ENCODE results near the gene KANSL1L. TPM values are rescaled to one million over a fixed set of nuclear protein-coding genes. Genes with fewer than 3 reads are reported as not detected.
"Not testable (repeated sequence)": the region's sequence is repeated elsewhere in the genome, so short reads cannot be mapped to it uniquely, and the experiment has no call there.

The KANSL1L gene
- total and polyA plus RNA-seq, 8 donors: 6.2 to 32.3 (median 15.7) TPM

DNA sequence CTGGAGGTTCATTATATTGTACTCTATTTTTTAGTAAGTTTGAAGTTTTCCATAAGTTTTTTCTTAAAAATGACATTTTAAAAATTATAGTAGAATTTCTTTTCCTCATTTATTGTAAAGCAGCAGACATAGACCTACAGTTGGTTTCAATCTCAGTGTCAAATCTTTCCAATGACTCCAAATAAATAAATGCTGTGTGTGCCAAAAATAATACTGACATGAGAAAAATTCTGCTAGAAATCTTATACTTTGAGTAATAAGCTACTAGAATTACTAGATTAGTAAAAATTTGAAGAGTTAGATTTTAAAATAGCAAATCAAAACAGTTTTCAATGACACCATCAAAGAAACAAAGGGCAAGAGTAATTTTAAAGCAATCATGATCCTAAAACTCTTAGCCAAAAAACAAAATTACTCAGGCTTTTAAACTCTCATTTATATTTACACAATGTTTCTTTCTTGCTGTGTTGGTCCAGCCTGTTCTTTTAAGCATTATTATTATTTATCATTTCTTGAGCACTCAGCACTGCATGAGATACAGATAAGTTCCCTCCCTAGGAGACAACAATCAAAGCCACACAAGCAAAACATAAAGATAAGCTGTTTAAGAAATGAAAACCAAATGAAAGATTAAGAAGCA, 8.3 kb upstream of the KANSL1L start:
- H3K27me3 ChIP-seq: no peaks in the 10 kb centered on the region
- no peaks in the 10 kb centered on the region for H3K36me3 ChIP-seq
- no peak for FAIRE-seq
- H3K27ac ChIP-seq: peak overlapping the region in 1 of 4 donors; percentile 52
- peaks cover 0 to 17% (median 16%) of the 10 kb centered on the region in 3 donors for H3K4me1 ChIP-seq
- TF ChIP-seq, protein P1, sequence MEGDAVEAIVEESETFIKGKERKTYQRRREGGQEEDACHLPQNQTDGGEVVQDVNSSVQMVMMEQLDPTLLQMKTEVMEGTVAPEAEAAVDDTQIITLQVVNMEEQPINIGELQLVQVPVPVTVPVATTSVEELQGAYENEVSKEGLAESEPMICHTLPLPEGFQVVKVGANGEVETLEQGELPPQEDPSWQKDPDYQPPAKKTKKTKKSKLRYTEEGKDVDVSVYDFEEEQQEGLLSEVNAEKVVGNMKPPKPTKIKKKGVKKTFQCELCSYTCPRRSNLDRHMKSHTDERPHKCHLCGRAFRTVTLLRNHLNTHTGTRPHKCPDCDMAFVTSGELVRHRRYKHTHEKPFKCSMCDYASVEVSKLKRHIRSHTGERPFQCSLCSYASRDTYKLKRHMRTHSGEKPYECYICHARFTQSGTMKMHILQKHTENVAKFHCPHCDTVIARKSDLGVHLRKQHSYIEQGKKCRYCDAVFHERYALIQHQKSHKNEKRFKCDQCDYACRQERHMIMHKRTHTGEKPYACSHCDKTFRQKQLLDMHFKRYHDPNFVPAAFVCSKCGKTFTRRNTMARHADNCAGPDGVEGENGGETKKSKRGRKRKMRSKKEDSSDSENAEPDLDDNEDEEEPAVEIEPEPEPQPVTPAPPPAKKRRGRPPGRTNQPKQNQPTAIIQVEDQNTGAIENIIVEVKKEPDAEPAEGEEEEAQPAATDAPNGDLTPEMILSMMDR (IDR thresholded peaks at IDR 0.05): no peak
- H3K4me3 ChIP-seq: no peak overlapping the region
- DNase-seq: no peak
- intact Hi-C loops (cut with DNase I): no loop called here
- no peaks in the 10 kb centered on the region for H3K9me3 ChIP-seq
- ATAC-seq: peak in 1 of 4 donors; percentile 19

DNA sequence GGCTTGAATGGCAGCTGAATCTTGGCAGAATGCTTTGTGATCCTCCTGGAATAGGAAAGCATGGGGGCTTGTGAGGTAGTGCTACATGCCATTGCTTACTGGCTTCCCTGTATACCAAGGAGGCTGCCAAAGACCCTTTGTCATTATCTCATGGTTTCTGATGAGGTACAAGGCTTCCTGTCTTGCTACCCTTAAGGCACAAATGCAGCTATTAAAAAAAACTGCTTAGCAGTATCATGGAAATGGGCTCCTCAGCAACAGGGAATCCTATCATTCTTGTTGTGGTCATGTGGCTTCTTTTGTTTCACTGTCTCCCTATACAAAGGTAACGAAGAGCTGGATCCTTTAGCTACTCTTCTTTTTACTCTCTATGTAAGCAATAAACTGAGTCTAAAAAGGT, 6.6 kb upstream of the KANSL1L start:
- Histone ChIP-seq H3K27me3 (no peaks in the 10 kb centered on the region), H3K4me3 (no peak overlapping the region), H3K36me3 (no peaks in the 10 kb centered on the region), H3K9me3 (no peaks in the 10 kb centered on the region), H3K4me1 (peaks cover 0 to 29% (median 26%) of the 10 kb centered on the region in 3 donors), H3K27ac (no peak overlapping the region)
- FAIRE-seq: no peak
- intact Hi-C loops (cut with DNase I): no loop called here
- ATAC-seq: no peak
- TF ChIP-seq, protein P1 (IDR thresholded peaks at IDR 0.05): no peak
- 95 to 97% methylated on average over 1 of the region's 1 CpG for WGBS, 2 donors
- DNase-seq: no peak

DNA sequence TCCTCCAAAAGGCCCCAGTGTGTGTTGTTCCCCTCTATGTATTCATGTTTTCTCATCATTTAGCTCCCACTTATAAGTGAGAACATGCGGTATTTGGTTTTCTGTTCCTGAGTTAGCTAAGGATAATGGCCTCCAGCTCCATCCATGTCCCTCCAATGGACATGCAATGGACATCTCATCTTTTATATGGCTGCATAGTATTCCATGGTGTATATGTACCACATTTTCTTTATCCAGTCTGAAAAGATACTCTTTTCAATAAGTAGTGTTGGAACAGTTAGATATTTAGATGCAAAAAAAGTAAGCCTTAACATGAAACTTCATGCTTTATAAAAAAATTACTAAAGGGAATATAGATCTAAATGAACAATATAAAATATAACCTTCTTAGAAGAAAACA, 5.9 kb upstream of the KANSL1L start:
- FAIRE-seq; H3K36me3 ChIP-seq; H3K9me3 ChIP-seq; ATAC-seq; DNase-seq; H3K27me3 ChIP-seq; intact Hi-C loops (cut with DNase I); H3K4me3 ChIP-seq; H3K27ac ChIP-seq: not testable (repeated sequence)
- WGBS, 2 donors: 98 to 100% methylated on average over 1 of the region's 1 CpG
- peaks cover 0 to 33% (median 32%) of the 10 kb centered on the region in 3 donors for H3K4me1 ChIP-seq

DNA sequence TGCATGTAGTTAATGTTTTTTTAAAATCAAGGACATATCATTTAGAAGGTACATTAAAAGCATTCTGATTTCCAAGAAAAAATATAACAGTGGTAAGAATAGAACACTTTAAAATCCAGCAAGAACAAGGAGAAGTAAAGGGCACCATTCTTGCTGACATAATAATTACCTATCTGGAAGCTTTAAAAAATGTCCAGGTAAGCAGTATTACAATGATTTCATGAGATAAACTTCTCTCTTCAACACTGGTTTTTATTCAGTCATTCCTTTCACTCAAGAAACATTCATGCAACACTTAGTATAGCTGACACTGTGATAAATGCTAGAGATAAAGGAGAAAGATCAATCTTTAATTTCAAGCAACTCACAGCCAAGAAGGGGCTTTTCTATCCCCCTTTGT, 2.9 kb upstream of the KANSL1L start:
- Histone ChIP-seq H3K4me1 (peaks cover 0 to 21% (median 17%) of the 10 kb centered on the region in 3 donors), H3K36me3 (no peaks in the 10 kb centered on the region), H3K27me3 (no peaks in the 10 kb centered on the region), H3K4me3 (no peak overlapping the region), H3K9me3 (no peaks in the 10 kb centered on the region), H3K27ac (no peak overlapping the region)
- TF ChIP-seq, protein P1 (IDR thresholded peaks at IDR 0.05): no peak
- FAIRE-seq: no peak
- intact Hi-C loops (cut with DNase I): no loop called here
- ATAC-seq: no peak
- no peak for DNase-seq

DNA sequence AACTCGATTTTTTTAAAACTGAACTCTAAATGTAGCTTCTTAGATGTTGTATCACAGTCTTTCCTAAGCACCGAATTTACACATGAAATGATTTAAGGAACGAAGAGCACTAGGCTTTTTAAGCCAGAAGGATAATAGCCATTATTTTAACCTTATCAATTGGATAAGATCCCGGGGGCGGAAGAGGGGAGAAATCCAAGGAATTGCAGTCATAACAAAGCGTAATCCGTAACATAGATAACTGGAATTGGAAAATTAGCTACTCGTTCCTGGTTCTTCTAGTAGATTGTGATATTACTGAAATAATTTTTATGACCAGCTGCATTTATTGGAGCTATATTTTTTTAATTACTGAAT, 988 bp upstream of the KANSL1L start:
- 2 to 3% methylated on average over 8 of the region's 8 CpGs for WGBS, 2 donors
- no peak for ATAC-seq
- peak overlapping the region; percentile 21 to 92 (median 80) for H3K4me3 ChIP-seq
- intact Hi-C loops (cut with DNase I): no loop called here
- peaks cover 15 to 37% (median 34%) of the 10 kb centered on the region in 3 donors for H3K4me1 ChIP-seq
- DNase-seq: no peak
- FAIRE-seq: peak; percentile 20
- no peaks in the 10 kb centered on the region for H3K9me3 ChIP-seq
- no peaks in the 10 kb centered on the region for H3K27me3 ChIP-seq
- peak overlapping the region; percentile 98 to 100 (median 100) for H3K27ac ChIP-seq
- TF ChIP-seq, protein P1 (IDR thresholded peaks at IDR 0.05): no peak
- no peaks in the 10 kb centered on the region for H3K36me3 ChIP-seq
